BE2C (cell line): Measurements from ENCODE around the gene CPSF2.

ENCODE experiments used
- DNase-seq: peaks from one replicate; pipeline ENCODE4 v3.0.0-alpha.2; 2020
- H3K27me3 ChIP-seq: fragments of 250-450 bp; sonication (Bioruptor Pico); 2 replicates; pipeline ENCODE4 v1.5.1; 2020; ENCODE audit warnings: mild to moderate bottlenecking
- H3K36me3 ChIP-seq: fragments of 250-450 bp; sonication (Bioruptor Pico); 2 replicates; pipeline ENCODE4 v1.5.1; 2020; ENCODE audit warnings: mild to moderate bottlenecking
- H3K4me1 ChIP-seq: fragments of 250-450 bp; sonication (Bioruptor Pico); 2 replicates; pipeline ENCODE4 v1.5.1; 2020
- H3K4me3 ChIP-seq: 2 replicates; pipeline ENCODE4 v1.5.1; 2011; ENCODE audit warnings: low read depth, low read length
- H3K9me3 ChIP-seq: fragments of 250-450 bp; sonication (Bioruptor Pico); 2 replicates; pipeline ENCODE4 v1.5.1; 2020
- CTCF ChIP-seq: IDR thresholded peaks from 2 replicates; pipeline ENCODE4 v1.5.1; 2012; ENCODE audit warnings: mild to moderate bottlenecking, low read depth, low read length

CPSF2 gene

GRCh38 chr14:92121207-92121669 is 531 bp upstream of the CPSF2 start:
- H3K9me3 ChIP-seq, result no peaks in the 10 kb centered on the region
- no peaks in the 10 kb centered on the region for H3K27me3 ChIP-seq
- no peak for DNase-seq
- peak overlapping the region; percentile 96 for H3K4me3 ChIP-seq
- H3K4me1 ChIP-seq, result peaks cover 6% of the 10 kb centered on the region
- peaks cover 20% of the 10 kb centered on the region for H3K36me3 ChIP-seq
- TF ChIP-seq CTCF, result no peak

GRCh38 chr14:92122351-92122677 is 545 bp downstream of the CPSF2 start:
- Histone ChIP-seq H3K4me1 (peaks cover 6% of the 10 kb centered on the region), H3K9me3 (no peaks in the 10 kb centered on the region), H3K27me3 (no peaks in the 10 kb centered on the region), H3K36me3 (peaks cover 30% of the 10 kb centered on the region), H3K4me3 (peak overlapping the region; percentile 96)
- peak; percentile 19 for DNase-seq
- no peak for TF ChIP-seq CTCF

GRCh38 chr14:92122761-92123160 is 992 bp downstream of the CPSF2 start:
- no peaks in the 10 kb centered on the region for H3K9me3 ChIP-seq
- H3K36me3 ChIP-seq, result peaks cover 30% of the 10 kb centered on the region
- H3K4me3 ChIP-seq, result peak overlapping the region; percentile 96
- no peak for DNase-seq
- H3K27me3 ChIP-seq, result no peaks in the 10 kb centered on the region
- no peak for TF ChIP-seq CTCF
- peaks cover 6% of the 10 kb centered on the region for H3K4me1 ChIP-seq

- Histone ChIP-seq H3K27me3 (no peaks in the 10 kb centered on the region), H3K9me3 (no peaks in the 10 kb centered on the region), H3K4me1 (peaks cover 4% of the 10 kb centered on the region; the same call in 1 of the 2 replicates), H3K36me3 (peaks cover 74% of the 10 kb centered on the region), H3K4me3 (no peak overlapping the region)
- DNase-seq, result no peak
- TF ChIP-seq CTCF, result no peak
These were observed 12.7 kb downstream of the CPSF2 start for GRCh38 chr14:92134456-92134855.

GRCh38 chr14:92135269-92135668 is 13.5 kb downstream of the CPSF2 start:
- no peak for DNase-seq
- Histone ChIP-seq H3K9me3 (no peaks in the 10 kb centered on the region), H3K36me3 (peaks cover 73% of the 10 kb centered on the region), H3K27me3 (no peaks in the 10 kb centered on the region), H3K4me3 (no peak overlapping the region), H3K4me1 (peaks cover 4% of the 10 kb centered on the region; the same call in 1 of the 2 replicates)
- TF ChIP-seq CTCF, result peak; percentile 58

- Histone ChIP-seq H3K4me3 (no peak overlapping the region), H3K9me3 (no peaks in the 10 kb centered on the region), H3K4me1 (no peaks in the 10 kb centered on the region), H3K27me3 (no peaks in the 10 kb centered on the region), H3K36me3 (peaks cover 86% of the 10 kb centered on the region)
- DNase-seq, result no peak
- TF ChIP-seq CTCF, result no peak
These were observed 21.5 kb downstream of the CPSF2 start for GRCh38 chr14:92143309-92143708.
